Activated CD4-positive, alpha-beta T cell treated with anti-CD3 and anti-CD28 coated beads for 1 hour (primary cell): ENCODE data around the gene PRAMEF9.
"Not testable (repeated sequence)": the region's sequence is repeated elsewhere in the genome, so short reads cannot be mapped to it uniquely, and the experiment has no call there.

Experiments used
- DNase-seq: peaks from one replicate; pipeline ENCODE4 v3.0.0-alpha.2; 2020

The PRAMEF9 gene

GRCh38 chr1:13171548-13171947, at the start of gene PRAMEF9:
Gene PRAMEF9, plus strand, starts transcription at chr1:13171848. Its CDS starts 3,433 bp downstream, at chr1:13175281.
- not testable (repeated sequence) for DNase-seq

DNA sequence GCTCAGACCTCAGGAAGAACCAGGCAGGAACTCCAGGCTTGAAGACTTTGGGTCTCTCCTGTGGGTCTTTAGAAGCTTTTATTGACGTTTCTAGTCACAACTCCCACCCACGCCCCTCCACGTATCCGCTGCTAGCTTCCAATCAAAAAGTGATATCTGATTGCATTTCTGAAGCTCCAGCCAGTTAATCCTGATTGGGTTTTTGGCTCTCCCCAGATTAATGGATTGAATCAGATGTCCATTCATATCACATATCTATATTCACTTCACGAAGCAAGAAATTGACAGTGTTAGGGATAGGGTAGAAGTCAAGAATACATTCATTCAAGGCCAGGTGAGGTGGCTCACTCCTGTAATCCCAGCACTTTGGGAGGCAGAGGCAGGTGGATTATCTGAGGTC, 15.7 kb upstream of the PRAMEF9 start, which contains the start of gene PRAMEF26:
Gene PRAMEF26, minus strand, starts transcription at position 101 of the 400 bp plus-strand sequence. CDS start 2,914 bp downstream, outside the sequence.
- DNase-seq = not testable (repeated sequence)

GRCh38 chr1:13165531-13165930, 6.1 kb upstream of the PRAMEF9 start, which contains the start of gene HNRNPCL4:
Gene HNRNPCL4, minus strand, starts transcription at chr1:13165631. Its CDS starts 164 bp downstream, at chr1:13165467.
- not testable (repeated sequence) for DNase-seq

DNA sequence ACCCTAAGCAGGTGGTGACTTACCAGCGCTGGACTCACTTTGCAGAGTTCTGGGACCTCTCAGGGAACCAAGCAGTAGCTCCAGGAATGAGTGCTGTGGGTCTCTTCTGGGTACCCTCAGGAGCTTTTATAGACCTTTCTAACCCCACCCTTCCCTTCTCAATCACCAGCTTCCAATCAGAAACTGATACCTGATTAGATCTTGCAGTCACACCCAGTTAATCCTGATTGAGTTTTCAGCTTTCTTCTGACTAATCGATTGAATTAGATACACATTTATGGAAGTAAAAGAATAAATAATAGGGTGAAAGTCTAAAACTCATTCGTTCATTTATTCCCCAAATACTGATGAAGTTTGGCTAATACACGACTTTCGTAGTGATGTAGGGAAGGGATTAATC, 29.7 kb downstream of the PRAMEF9 start, which contains the start of gene PRAMEF13:
Gene PRAMEF13, minus strand, starts transcription at position 101 of the 400 bp plus-strand sequence. CDS start 1,820 bp downstream, outside the sequence.
- DNase-seq = not testable (repeated sequence)

- not testable (repeated sequence) for DNase-seq
These were observed 37.1 kb downstream of the PRAMEF9 start for GRCh38 chr1:13208712-13209111.

- not testable (repeated sequence) for DNase-seq
These were observed 45.0 kb downstream of the PRAMEF9 start for GRCh38 chr1:13216619-13217018.

DNA sequence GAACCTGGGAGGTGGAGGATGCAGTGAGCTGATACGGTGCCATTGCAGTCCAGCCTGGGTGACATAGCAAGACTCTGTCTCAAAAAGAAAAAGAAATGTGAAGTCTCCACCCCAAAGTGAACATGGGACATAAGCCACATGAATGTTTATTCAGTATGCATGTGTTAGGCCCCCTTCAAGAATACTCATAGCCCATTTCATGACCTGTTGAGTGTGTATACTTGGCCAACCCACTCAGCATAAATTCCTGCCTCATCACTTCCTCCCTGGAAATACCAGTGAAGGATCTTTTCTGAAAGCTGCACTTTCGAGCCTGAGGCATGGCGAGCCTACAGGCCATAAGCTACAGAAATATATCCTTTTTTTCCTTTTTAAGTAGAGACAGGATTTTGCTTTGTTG, 47.6 kb downstream of the PRAMEF9 start:
- not testable (repeated sequence) for DNase-seq

DNA sequence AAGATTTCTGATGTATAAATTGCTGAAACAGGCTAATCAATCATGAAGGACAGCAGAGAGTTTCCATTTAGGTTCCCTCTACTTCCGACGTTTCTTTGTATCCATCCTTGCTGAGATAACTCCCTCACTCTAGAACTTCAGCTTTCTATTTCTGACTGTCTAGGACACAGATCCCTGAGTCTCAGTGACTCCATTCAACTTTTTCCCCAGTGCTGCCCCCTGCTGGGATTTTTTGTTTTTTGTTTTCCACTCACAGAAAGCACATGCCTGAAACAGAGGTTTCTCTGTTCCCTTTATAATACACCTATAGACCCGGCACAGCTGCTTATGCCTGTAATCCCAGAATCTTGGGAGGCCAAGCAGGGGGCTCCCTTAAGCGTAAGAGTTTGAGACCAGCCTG, 51.1 kb downstream of the PRAMEF9 start:
- DNase-seq = not testable (repeated sequence)

DNA sequence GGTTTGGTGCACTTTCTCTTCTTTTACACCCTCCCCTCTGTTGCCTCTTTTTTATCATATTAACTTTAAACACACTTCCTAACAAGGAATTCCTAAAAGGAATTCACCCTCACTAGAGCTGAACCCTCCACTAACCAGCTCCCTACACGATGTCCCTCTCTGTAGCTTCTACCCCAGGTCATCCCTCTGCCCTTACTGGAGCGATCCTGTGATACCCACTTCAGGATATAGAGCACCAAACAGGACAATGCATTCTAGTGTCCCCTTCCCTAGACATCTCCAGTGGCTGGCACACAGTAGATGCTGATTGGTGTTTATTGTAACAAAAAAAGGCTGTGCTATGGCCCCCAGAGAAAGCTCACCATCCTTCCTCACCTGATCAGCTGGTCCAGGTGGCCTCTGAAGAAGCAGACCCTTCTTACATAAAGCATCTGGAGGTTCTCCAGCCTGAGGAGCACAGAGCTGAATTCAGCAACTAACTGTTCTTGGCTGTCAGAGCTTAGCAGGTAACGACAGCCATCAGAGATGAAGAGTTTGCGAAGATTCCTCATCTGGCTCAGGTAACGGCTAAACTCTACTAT, 52.9 kb downstream of the PRAMEF9 start:
- no peak for DNase-seq

- not testable (repeated sequence) for DNase-seq
These were observed 54.1 kb downstream of the PRAMEF9 start, which contains the start of gene PRAMEF18 for GRCh38 chr1:13225675-13226204. Gene PRAMEF18, minus strand, starts transcription at chr1:13226154. Its CDS starts 48 bp downstream, at chr1:13226106.

DNA sequence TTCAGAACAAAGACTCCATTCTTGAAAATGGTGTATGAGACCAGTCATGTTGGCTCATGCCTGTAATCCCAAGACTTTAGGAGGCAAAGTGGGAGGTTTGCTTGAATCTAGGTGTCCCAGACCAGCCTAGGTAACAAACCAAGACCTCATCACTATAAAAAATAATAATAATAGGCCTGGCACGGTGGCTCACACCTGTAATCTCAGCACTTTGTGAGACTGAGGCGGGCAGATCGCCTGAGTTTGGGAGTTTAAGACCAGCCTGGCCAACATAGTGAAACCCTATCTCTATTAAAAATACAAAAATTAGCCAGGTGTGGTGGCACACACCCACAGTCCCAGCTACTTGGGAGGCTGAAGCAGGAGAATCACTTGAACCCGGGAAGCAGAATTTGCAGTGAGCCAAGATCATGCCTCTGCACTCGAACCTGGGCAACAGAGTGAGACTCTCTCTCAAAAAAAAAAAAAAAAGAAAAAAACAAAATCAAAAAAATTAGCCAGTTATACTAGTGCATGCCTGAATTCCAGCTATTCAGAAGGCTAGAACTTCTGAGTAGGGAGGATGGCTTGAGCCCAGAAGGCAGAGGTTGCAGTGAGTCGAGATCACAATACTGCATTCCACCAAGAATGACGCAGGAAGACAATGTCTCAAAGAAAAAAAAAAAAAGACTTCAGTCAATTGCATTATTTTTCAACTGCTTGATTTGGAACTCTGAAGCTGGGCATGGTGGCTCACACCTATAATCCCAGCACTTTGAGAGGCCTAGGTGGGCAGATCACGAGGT, 55.8 kb downstream of the PRAMEF9 start:
- DNase-seq = not testable (repeated sequence)

DNA sequence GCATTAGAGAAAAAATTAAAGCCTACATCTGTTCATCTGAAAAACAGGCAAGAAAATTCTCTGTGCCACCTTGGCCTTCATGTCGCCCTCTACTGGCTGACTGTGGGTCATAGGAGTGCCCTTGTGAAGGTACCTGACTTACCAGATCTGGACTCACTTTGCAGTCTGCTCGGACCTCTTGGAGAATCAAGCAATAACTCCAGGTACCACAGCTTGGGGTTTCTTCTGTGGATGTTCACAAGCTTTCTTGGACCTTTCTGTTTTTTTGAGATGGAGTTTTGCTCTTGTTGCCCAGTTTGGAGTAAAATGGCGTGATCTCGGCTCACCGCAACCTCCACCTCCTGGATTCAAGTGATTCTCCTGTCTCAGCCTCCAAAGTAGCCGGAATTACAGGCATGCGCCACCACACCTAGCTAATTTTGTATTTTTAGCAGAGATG, 56.7 kb downstream of the PRAMEF9 start:
- DNase-seq = no peak
